HepG2 (cell line): Measurements from ENCODE around the gene COQ10B. TPM values are rescaled to one million over a fixed set of nuclear protein-coding genes. Genes with fewer than 3 reads are reported as not detected.

ENCODE experiments used
- ATF7 ChIP-seq, 2 experiments: fragments of 450-650 bp in 1 of 2; sonication (generic) in 1 of 2; formaldehyde crosslinking in 1 of 2; IDR thresholded peaks; 2 replicates each; pipeline versions ENCODE4 v1.4.0 to v1.6.1; 2016 to 2020; ENCODE audit warnings: antibody characterized with exemption in 1 of 2, mild to moderate bottlenecking in 1 of 2, missing genetic modification reagents in 1 of 2
- BCLAF1 ChIP-seq: fragments of 450-650 bp; IDR thresholded peaks from 2 replicates; pipeline ENCODE4 v1.6.1; 2017; ENCODE audit warnings: mild to moderate bottlenecking
- CAMTA2 ChIP-seq: sonication (generic); formaldehyde crosslinking; IDR thresholded peaks from 2 replicates; pipeline ENCODE4 v1.4.0; 2020; ENCODE audit warnings: mild to moderate bottlenecking, missing genetic modification reagents, borderline replicate concordance
- CHD2 ChIP-seq: IDR thresholded peaks from 2 replicates; pipeline ENCODE4 v1.6.1; 2011; ENCODE audit warnings: low read depth, low read length, improper control_type of control experiment
- FOXM1 ChIP-seq: sonication (generic); formaldehyde crosslinking; IDR thresholded peaks from 2 replicates; pipeline ENCODE4 v1.5.0; 2020; ENCODE audit warnings: missing genetic modification reagents
- GFI1 ChIP-seq: sonication (generic); formaldehyde crosslinking; IDR thresholded peaks from 2 replicates; pipeline ENCODE4 v1.5.0; 2020; ENCODE audit warnings: missing genetic modification reagents, mild to moderate bottlenecking, borderline replicate concordance
- KLF12 ChIP-seq: sonication (generic); formaldehyde crosslinking; IDR thresholded peaks from 2 replicates; pipeline ENCODE4 v1.4.0; 2020; ENCODE audit warnings: missing genetic modification reagents, borderline replicate concordance
- MED8 ChIP-seq: sonication (generic); formaldehyde crosslinking; IDR thresholded peaks from 2 replicates; pipeline ENCODE4 v1.8.1; 2023; ENCODE audit warnings: mild to moderate bottlenecking, missing genetic modification reagents; ENCODE audit not compliant: insufficient replicate concordance
- NCOA2 ChIP-seq: sonication (generic); formaldehyde crosslinking; IDR thresholded peaks from 2 replicates; pipeline ENCODE4 v1.8.0; 2022; ENCODE audit warnings: inconsistent platforms
- NFE2 ChIP-seq: sonication (generic); formaldehyde crosslinking; IDR thresholded peaks from 2 replicates; pipeline ENCODE4 v1.4.0; 2020; ENCODE audit warnings: missing genetic modification reagents
- POLR2A ChIP-seq, 2 experiments: IDR thresholded peaks; 2 replicates each; pipeline ENCODE4 v1.6.1; 2011; ENCODE audit warnings: low read depth in 2 of 2, low read length in 2 of 2, mild to moderate bottlenecking in 1 of 2, moderate library complexity in 1 of 2; ENCODE audit not compliant: insufficient read depth in 1 of 2
- RAD21 ChIP-seq: fragments of 450-650 bp; formaldehyde crosslinking; IDR thresholded peaks from 2 replicates; pipeline ENCODE4 v1.5.0; 2020; ENCODE audit warnings: mild to moderate bottlenecking
- SALL1 ChIP-seq: sonication (generic); formaldehyde crosslinking; IDR thresholded peaks from 2 replicates; pipeline ENCODE4 v1.8.0; 2022; ENCODE audit warnings: mild to moderate bottlenecking, missing genetic modification reagents
- SKI ChIP-seq: fragments of 450-650 bp; IDR thresholded peaks from one replicate; pipeline ENCODE4 v1.6.1; 2018; ENCODE audit warnings: mild to moderate bottlenecking; ENCODE audit not compliant: partially characterized antibody
- SP2 ChIP-seq: sonication (generic); formaldehyde crosslinking; IDR thresholded peaks from 2 replicates; pipeline ENCODE4 v1.5.1; 2020; ENCODE audit warnings: mild to moderate bottlenecking, missing genetic modification reagents
- SRY ChIP-seq: sonication (generic); formaldehyde crosslinking; IDR thresholded peaks from 2 replicates; pipeline ENCODE4 v1.8.0; 2022; ENCODE audit warnings: mild to moderate bottlenecking, missing genetic modification reagents
- XRCC5 ChIP-seq: fragments of 200-400 bp; formaldehyde crosslinking; optimal IDR thresholded peaks from 2 replicates; pipeline ENCODE3; 2017; ENCODE audit warnings: mild to moderate bottlenecking, low read length
- ZKSCAN8 ChIP-seq: IDR thresholded peaks from 2 replicates; pipeline ENCODE4 v1.6.1; 2016; ENCODE audit warnings: borderline replicate concordance, missing genetic modification reagents, missing compliant biosample characterization
- ZNF280D ChIP-seq: sonication (generic); formaldehyde crosslinking; IDR thresholded peaks from 2 replicates; pipeline ENCODE4 v1.5.1; 2020; ENCODE audit warnings: mild to moderate bottlenecking, missing genetic modification reagents
- ZNF33A ChIP-seq: sonication (generic); formaldehyde crosslinking; IDR thresholded peaks from 2 replicates; pipeline ENCODE4 v1.5.1; 2020; ENCODE audit warnings: missing genetic modification reagents, mild to moderate bottlenecking, moderate library complexity, borderline replicate concordance
- ZNF367 ChIP-seq: sonication (generic); formaldehyde crosslinking; IDR thresholded peaks from 2 replicates; pipeline ENCODE4 v1.4.0; 2020; ENCODE audit warnings: missing genetic modification reagents, borderline replicate concordance
- ZNF569 ChIP-seq: sonication (generic); formaldehyde crosslinking; IDR thresholded peaks from 2 replicates; pipeline ENCODE4 v1.5.0; 2020; ENCODE audit warnings: mild to moderate bottlenecking, missing genetic modification reagents, moderate library complexity, borderline replicate concordance
- ZNF746 ChIP-seq: sonication (generic); formaldehyde crosslinking; IDR thresholded peaks from 2 replicates; pipeline ENCODE4 v1.8.0; 2022; ENCODE audit warnings: mild to moderate bottlenecking, missing genetic modification reagents
- ZNF780A ChIP-seq: sonication (generic); formaldehyde crosslinking; IDR thresholded peaks from 2 replicates; pipeline ENCODE4 v1.8.0; 2022; ENCODE audit warnings: mild to moderate bottlenecking, missing genetic modification reagents, moderate library complexity
- ZNF878 ChIP-seq: sonication (generic); formaldehyde crosslinking; IDR thresholded peaks from 2 replicates; pipeline ENCODE4 v1.8.1; 2023; ENCODE audit warnings: mild to moderate bottlenecking, missing genetic modification reagents, moderate library complexity
- polyA plus RNA-seq, 8 experiments: library from polyadenylated mRNA; depleted of rRNA in 3 of 8; stranded (reverse) in 7 of 8; unstranded in 1 of 8; fragments of >200 nt; fragmentation: Illumina TruSeq in 4 of 8; extraction: Trizol in 4 of 8; gene quantifications; 2 replicates each; pipeline versions ENCODE4 v1.2.1 to v1.2.3, GENCODE V29; 2011 to 2016; ENCODE audit warnings: low read depth in 4 of 8, missing spikeins in 1 of 8, mixed read lengths in 1 of 8; ENCODE audit not compliant: insufficient read depth in 1 of 8
- total RNA-seq, 5 experiments: library from RNA; depleted of rRNA; stranded (reverse); fragments of >200 nt; fragmentation: Illumina TruSeq; extraction: Trizol; gene quantifications; 2 replicates each; pipeline ENCODE4 v1.2.3, GENCODE V29; 2016; ENCODE audit warnings: low read depth in 1 of 5

The COQ10B gene
- total and polyA plus RNA-seq, 2 of the 13 experiments (the other 11 are each of a cell fraction or from before 2014, with no cell fraction given): 4.6 to 34.9 TPM

DNA sequence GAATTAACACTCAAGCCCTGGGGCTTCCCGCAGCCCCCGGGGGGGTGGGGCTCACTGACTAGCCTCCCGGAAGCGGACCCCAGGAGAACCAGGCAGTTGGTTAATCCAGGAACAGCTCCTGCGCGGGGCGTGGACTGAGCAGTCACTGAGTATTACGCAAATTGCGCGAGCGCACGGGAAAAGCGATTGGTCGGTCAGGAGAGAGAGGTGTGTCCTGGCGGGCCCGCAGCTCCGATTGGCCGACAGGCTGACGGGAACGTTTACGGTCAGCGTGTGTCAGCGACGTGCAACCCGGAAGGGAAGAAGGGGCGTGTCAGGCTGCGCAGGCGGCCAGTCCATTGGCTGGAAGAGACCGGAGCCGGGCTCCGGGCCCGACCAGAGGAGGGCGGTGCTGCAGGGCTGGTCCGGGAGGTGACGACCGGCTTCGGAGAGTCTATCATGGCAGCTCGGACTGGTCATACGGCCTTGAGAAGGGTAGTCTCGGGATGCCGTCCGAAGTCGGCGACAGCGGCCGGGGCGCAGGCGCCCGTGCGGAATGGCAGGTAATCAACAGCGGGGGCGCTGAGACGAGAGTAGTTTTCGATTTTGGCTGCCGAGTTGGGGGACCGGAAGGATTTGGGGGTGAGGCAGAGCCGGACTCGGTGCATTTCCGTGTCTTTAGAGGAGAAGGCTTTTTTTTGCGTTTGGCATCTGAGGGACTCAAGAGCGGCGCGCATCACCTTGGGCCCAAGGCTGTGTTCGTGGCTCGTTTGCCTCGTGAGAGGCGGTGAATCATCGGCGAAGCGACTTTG, at the start of gene COQ10B (continued):
- TF ChIP-seq ZKSCAN8 (CRISPR knock-in tag) (peak; percentile 57; the same call in 1 of the 2 replicates), XRCC5 (peak; percentile 50), MED8 (CRISPR knock-in tag) (peak; percentile 21), ZNF280D (CRISPR knock-in tag) (no peak), POLR2A (IDR thresholded peaks at IDR 0.05; ENCODE audit: insufficient read depth in 1 of 2, low read depth in 2 of 2, low read length in 2 of 2) (peak; percentile 72 to 97), ZNF878 (CRISPR knock-in tag) (peak; percentile 61; the same call in 1 of the 2 replicates), SP2 (CRISPR knock-in tag) (peak; percentile 86), ZNF367 (peak; percentile 66; the same call in 1 of the 2 replicates), FOXM1 (no peak), ZNF746 (CRISPR knock-in tag) (peak; percentile 59; the same call in 1 of the 2 replicates), BCLAF1 (no peak), NFE2 (CRISPR knock-in tag) (no peak), ZNF569 (CRISPR knock-in tag) (peak; percentile 95; the same call in 1 of the 2 replicates), CHD2 (peak; percentile 13; the same call in 1 of the 2 replicates), ZNF780A (CRISPR knock-in tag) (no peak; the same call in 1 of the 2 replicates), SKI (peak; percentile 9), NCOA2 (CRISPR knock-in tag) (peak; percentile 41; the same call in 1 of the 2 replicates), ATF7 (IDR thresholded peaks at IDR 0.05) (peak; percentile 45; the same call in 1 of the 2 replicates), ATF7 (CRISPR knock-in tag; IDR thresholded peaks at IDR 0.05) (no peak; the same call in 1 of the 2 replicates), CAMTA2 (CRISPR knock-in tag) (peak; percentile 90), GFI1 (CRISPR knock-in tag) (0 out of 2 replicates have a peak, but pooled peaks have one; percentile 70), SRY (peak; percentile 83), KLF12 (0 out of 2 replicates have a peak, but pooled peaks have one; percentile 74), ZNF33A (peak; percentile 65; the same call in 1 of the 2 replicates), SALL1 (CRISPR knock-in tag) (peak; percentile 92), RAD21 (peak; percentile 81)
